ENCODE data around the gene MIGA1.
"Not testable (repeated sequence)": the region's sequence is repeated elsewhere in the genome, so short reads cannot be mapped to it uniquely, and the experiment has no call there.

Gene MIGA1

DNA sequence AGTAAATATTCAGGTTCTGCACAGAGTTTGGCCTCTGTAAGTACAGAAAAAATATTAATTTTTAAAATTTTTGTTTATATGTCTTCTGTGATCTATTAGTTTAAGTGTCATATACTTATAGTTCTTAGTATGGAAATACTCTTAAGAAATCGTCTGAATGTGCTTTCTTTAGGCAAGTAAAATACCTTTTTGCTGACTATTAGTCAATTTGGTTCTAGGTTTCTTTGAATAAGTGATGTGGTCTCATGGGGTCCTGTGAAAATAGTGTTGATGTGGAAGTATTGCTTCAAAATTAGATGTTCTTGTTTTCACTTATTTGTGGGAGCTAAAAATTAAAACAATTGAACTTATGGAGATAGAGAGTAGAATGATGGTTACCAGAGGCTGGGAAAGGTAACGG lies 23.9 kb downstream of the MIGA1 start:
- DNase-seq = no peak

DNA sequence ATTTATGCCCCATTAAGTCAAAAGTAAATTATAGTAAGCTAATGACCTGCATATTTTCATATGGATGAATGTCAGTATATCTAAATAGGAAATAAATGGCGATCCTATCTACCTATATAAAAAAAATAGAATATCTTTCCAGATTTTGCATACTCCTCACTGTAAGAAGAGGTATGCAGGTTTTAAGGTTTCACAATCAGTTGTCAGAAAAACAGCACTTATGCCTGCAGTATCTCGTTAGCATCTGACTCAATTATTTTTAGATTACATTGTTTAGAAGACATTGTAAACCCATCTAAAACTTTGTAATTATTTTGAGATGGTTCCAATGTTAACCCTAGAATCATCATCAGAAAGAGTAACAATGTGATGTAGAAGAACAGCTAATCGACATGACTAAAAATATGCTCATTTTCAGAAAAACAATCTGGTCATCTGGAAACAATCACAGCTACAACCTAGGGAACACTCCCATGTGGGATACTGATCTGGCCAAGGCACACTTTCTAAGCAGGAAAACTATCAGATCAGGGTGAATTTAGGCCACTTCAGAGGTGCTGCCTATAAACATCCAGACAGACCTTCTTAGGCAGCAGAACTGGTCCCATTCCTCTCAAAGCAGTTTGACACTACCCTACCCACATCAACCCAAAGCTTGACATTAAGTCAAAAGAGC lies 30.5 kb downstream of the MIGA1 start:
- not testable (repeated sequence) for DNase-seq

DNA sequence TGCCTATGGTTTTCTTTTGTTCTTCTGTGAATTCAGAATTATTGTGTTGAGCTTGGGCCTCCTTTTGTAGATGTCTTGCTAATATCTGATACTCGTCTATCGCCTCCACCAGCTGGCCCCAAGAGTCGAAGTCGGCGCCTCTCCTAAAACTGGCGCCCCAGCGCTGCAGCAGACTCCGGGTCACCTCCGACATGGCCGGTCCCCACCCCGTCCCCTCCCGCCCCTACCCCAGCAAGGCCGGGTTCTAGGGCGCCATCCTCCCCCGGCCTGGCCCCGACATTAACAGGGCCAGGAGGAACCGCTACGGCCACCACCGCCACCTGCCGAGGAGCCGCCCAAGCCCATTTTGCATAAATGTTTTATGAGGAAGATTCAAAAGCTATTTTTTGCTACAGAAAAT lies 32.1 kb downstream of the MIGA1 start:
- DNase-seq = not testable (repeated sequence)

DNA sequence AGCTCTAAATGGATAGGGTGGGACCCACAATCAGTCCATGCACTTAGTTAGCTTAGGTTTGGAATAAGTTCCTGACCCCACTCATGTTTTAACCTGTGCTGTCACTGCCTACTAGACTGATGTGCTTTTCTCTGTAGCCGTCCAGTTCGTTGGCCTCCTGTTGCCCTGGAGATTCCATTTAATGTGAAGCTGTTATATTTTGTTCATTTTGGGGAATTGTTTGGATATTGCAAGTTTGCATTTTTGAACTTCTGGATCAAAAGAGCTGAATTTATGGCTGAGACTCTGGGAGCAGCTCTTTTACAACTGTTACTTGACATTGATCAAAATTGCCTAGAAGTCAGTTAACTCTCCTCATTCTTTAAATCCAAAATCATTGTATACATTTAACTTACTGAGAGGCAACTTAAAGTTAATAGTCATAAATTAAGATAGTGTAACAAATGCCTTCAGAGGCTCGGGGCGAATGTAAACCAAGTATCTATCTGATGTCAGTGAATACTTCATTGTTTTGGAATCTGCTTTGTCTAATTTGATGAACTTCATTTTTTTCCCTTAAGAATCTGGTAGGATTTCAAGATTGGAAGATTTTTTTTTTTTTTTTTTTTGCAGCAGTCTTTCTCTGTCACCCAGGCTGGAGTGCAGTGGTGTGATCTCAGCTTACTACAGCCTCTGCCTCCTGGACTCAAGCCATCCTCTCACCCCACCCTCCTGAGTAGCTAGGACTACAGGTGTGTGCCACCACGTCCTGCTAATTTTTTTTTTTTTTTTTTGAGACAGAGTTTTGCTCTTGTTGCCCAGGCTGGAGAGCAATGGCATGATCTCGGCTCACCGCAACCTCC lies 38.1 kb downstream of the MIGA1 start:
- no peak for DNase-seq

DNA sequence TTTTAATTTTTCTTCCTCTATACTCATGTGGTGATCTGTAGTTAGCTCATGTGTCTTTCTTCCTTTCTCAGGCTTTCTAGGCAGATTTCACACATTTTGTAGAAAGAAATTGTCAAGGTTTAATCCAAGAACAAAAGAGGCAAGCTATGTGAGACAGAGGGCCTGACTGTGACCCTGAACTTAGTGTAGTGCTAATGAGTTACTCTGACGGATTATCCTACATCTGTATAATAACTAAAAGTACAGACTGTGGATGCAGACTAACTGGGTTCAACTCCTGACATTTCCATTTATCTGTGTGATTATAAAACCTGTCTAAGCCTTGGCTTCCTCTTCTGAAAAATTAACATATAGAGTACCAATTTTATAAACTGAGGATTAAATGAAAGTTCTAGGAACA lies 40.7 kb downstream of the MIGA1 start:
- DNase-seq = no peak

DNA sequence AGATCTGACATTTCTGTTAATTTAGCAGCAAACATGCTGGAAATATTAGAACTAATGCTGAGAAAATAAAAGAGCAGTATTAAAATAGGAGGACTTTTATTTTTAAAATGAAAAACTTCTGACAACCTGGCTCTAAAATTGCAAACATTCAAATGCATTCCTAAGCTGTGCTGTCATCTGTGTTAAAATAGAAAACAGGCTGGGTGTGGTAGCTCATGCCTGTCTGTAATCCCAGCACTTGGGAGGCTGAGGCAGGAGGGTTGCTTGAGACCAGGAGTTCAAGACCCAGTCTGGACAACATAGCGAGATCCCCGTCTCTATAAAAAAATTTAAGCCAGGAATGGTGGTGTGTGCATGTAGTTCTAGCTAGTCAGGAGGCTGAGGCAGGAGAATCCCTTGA lies 44.6 kb downstream of the MIGA1 start:
- DNase-seq = no peak

DNA sequence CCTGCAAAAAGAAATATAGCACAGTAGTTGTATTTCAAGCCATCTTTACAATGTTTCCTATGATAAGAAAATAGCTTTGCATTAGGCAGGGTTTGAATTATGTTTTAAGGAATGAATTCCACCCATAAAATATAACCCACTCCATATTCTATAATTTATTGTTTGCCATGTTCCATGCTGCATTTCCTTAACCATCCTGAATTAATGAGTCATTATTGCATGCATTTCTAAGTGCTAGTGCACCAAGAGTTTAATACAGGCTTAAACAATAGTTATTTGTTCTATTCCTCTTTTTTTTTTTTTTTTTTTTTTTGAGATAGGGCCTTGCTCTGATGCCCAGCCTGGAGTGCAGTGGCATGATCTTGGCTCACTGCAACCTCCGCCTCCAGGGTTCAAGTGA lies 45.2 kb downstream of the MIGA1 start:
- no peak for DNase-seq

- DNase-seq = no peak
Observed at GRCh38 chr1:77825131-77825709, 45.8 kb downstream of the MIGA1 start.

- DNase-seq = not testable (repeated sequence)
Observed at GRCh38 chr1:77826851-77827250, 47.4 kb downstream of the MIGA1 start.

DNA sequence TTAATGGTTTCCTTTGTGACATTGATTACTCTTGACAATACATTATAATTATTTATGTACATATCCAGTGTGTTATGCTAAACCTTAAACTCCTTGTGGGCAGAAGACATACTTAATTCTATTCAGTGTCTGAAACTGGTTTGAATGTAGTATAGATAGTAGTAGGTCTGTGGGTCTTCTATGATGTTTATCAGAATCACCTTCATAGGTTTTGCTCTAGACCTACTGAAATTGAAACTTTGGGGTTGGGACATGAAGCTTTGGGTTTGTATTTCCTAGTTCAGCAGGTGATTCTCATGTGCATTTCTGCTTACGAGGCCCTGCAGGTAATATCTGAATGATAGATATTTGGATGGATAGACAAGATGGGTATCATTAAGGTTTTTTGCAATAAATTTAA lies 48.6 kb downstream of the MIGA1 start:
- DNase-seq = no peak

DNA sequence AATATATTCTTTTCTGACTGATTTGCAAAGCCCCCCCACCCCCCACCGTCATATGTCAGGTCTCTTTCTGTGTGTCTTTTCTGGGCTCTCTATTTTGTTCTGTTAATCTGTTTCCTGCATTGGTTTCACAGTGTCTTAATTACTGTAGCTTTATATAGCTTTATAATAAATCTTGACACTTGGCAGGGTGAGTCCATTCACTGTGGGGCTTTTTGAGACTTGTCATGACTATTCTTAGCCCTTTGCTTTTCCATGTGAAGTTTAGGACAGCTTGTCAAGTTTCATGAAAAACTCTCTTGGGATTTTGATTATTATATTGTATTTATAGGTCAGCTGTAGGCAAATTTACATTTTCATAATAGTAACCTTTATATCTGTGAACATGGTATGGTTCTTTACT lies 50.4 kb downstream of the MIGA1 start:
- DNase-seq = no peak

DNA sequence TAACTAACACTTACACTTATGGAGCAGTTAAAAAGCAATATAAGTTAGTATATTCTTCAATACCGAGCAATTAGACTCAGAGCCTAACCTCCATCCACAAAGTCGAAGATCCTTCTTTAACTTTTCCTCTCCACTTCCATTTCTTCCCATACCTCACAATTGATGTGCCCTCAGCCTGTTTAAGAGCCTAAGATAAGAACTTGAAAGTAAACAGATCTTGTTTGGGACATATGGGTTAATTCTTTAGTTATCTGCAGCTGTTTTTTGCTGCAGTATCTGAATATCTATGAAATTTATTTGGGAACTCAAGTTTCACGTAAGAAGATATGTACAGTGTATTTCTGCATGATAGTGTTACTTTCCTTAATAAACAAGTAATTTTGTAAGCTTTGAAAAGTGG lies 51.5 kb downstream of the MIGA1 start:
- DNase-seq = no peak

- no peak for DNase-seq
Observed at GRCh38 chr1:77831566-77831965, 52.1 kb downstream of the MIGA1 start.

DNA sequence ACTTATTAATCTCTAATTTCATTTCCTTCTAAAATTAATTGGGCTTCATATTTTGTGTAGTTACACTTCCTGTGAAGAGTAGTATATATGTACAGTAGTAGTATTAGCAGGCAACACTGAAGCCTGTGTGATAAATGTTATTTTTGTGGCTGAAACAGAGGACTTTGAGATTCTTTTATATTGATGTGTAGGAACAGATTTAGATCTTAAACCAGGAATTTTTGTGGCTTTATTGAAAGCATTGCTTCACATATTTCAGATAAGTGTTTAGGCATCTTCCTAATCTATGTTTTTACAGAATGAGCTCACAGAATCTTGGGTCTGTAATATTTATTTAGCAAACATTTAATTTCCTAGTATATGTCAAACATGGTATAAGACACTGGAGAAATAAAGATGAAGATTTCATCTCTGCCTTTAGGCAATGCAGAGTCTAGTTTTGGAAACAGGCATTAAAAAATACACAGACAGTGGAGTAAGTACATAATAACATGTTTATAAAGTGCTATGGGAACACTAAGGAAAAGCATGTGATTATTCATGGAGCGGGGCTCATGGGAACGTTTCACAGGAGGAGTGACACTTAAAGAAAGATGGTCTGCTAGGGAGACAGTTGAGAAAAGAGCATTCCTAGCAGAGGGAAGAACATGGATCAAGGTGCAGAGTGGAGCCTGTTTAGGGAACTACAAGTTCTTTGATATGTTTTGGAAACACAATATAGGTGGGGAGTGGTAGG lies 52.7 kb downstream of the MIGA1 start:
- DNase-seq = no peak

GRCh38 chr1:77832901-77833300 lies 53.5 kb downstream of the MIGA1 start:
- DNase-seq = peak; percentile 80

DNA sequence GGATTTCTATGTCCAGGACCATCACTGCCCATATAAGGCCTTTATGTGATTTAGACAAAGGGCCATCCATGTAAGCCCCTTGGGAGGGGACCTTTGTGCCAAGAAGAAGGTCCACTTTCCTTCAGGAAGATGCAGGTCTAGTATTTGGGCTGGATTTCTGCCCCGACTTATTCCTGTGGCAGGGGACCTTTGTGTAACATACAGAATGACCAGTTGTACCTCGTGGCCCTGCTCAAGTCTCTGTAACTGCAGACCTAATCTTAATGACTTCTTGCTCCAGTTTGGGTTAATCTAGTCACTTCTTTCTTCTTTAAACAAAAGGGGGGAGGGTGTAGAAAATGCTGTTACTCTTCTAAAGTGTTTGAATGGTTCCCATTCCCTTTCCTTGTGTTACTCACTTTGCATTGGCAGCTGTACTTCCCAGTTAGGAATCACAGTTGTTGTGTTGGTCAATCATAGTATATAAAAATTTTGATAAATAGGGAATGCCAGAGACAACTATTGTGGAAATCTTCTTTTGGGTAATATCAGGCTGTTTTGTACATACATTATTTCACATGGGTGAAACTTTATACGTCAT lies 54.2 kb downstream of the MIGA1 start:
- DNase-seq = no peak

GRCh38 chr1:77834771-77835334 lies 55.4 kb downstream of the MIGA1 start:
- no peak for DNase-seq

DNA sequence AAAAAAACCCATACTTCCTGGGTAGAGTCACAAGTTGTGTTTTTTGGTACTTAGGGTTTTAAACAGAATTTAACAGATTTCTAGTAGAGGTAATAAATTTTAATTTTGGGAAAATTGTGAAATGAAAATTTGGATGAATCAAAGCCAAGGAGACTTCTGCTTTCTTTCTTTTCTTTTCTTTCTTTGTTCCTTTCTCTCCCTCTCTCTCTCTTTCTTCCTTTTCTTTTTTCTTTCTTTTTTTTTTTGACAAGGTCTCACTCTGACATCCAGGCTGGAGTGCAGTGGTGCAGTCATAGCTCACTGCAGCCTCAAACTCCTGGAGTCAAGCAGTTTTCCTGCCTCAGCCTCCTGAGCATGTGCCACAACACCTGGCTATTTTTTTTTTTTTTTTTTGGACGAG lies 62.1 kb downstream of the MIGA1 start:
- no peak for DNase-seq

GRCh38 chr1:77845951-77846350 lies 66.5 kb downstream of the MIGA1 start:
- DNase-seq = no peak

DNA sequence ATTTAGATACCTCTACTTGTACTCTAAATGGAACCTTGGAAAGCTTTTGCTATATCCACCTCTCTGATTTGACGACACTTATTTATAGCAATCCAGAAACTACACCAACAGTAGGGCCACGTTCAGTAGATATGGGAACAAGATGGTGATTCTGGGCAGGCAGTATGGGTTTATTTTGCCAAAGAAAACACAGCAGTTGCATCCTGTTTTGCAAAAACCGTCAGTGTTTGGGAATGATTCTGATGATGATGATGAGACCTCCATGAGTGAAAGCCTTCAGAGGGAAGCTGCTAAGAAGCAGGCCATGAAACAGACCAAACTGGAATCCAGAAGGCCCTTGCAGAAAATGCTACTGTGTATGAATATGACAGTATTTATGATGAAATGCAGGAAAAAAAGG lies 67.5 kb downstream of the MIGA1 start:
- DNase-seq = no peak

- DNase-seq = no peak
Observed at GRCh38 chr1:77847621-77848080, 68.2 kb downstream of the MIGA1 start.

GRCh38 chr1:77850082-77850481 lies 70.6 kb downstream of the MIGA1 start:
- no peak for DNase-seq

- DNase-seq = no peak
Observed at GRCh38 chr1:77857552-77857951, 78.1 kb downstream of the MIGA1 start.

Measured in DMS79 treated with DMSO at 0.1 percent for 48 hours (cell line).